ENCODE data around the gene SEMA4C. TPM values are rescaled to one million over a fixed set of nuclear protein-coding genes. Genes with fewer than 3 reads are reported as not detected.

The SEMA4C gene
- polyA plus RNA-seq, 1 donor from 2014 or later = 88.7 TPM

- H3K4me3 ChIP-seq (ENCODE audit: low read length) = peak overlapping the region; percentile 99
- TF ChIP-seq TAF1 (IDR thresholded peaks at IDR 0.05; ENCODE audit: low read depth) (no peak), MXI1 (conservative IDR thresholded peaks at IDR 0.05; ENCODE audit: poor library complexity, severe bottlenecking) (no peak), EP300 (conservative IDR thresholded peaks at IDR 0.05; ENCODE audit: poor library complexity, severe bottlenecking) (no peak), RAD21 (conservative IDR thresholded peaks at IDR 0.05) (no peak), SMC3 (conservative IDR thresholded peaks at IDR 0.05; ENCODE audit: poor library complexity) (no peak), CTCF (IDR thresholded peaks at IDR 0.05; ENCODE audit: poor library complexity, severe bottlenecking) (no peak), EZH2 (IDR thresholded peaks at IDR 0.05; ENCODE audit: borderline replicate concordance, insufficient read depth, low read length, poor library complexity, severe bottlenecking) (no peak), POLR2AphosphoS5 (IDR thresholded peaks at IDR 0.05) (no peak), REST (IDR thresholded peaks at IDR 0.05; ENCODE audit: borderline replicate concordance) (no peak)
Observed at GRCh38 chr2:96859099-96859649, 10.7 kb downstream of the SEMA4C start.

DNA sequence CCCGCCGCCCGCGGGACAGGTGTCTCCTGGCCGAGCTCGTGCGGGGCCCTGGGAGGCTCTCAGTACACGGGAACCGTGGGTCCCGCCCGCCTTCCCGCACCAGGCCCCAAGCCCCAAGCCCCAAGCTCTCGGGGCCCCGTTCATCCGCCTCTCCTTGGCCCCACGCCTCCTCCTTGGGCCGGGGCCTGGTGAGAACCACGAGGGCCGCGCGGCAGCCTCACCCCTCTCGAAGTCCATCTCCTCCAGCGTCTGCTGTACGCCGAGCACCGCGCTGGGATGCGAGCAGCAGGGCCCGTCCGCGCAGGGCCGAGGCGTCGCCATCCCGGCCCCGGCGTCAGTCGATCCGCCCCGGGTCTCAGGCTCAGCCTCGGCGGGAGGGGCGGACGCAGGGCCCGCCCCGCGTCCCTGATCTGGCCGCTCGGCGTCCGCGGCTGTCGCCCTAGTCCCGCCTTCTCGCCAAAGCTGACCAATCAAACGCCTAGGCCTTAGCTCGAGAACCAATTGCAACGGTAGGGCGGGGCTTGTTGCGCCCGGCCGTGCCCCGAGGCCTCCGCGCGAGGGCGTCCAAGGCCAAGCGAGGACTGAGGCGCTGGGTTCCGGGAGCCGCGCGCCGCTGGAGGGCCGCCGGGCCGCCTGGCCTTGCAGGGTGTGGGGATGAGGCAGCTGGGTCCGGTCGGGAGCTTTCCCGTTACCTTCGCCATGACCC lies 12.1 kb downstream of the SEMA4C start, which contains the start of gene ANKRD39:
ANKRD39 (minus strand) TSS at position 350 of the 706 bp plus-strand sequence; CDS start at position 321, 29 bp downstream.
- peak within 1 kb of the TSS; percentile 99 for H3K4me3 ChIP-seq (ENCODE audit: low read length)
- H4K20me1 ChIP-seq (ENCODE audit: insufficient read depth) = no peaks in the 10 kb centered on the region
- H3K9me2 ChIP-seq (ENCODE audit: insufficient read depth, low read length) = no peaks in the 10 kb centered on the region
- H3K27ac ChIP-seq (ENCODE audit: low read length) = peak within 1 kb of the TSS; percentile 88
- peaks cover 3% of the 10 kb centered on the region for H3F3A ChIP-seq (ENCODE audit: insufficient read depth, low read length, poor library complexity, severe bottlenecking)
- H3K27me3 ChIP-seq (ENCODE audit: insufficient read depth, low read depth, low read length) = no peaks in the 10 kb centered on the region
- peak within 1 kb of the TSS; percentile 94 for H3K9ac ChIP-seq (ENCODE audit: low read length)
- peaks cover 26% of the 10 kb centered on the region for H3K79me2 ChIP-seq (replicated peaks; ENCODE audit: insufficient read depth, low read length)
- peak; percentile 42 for TF ChIP-seq EP300 (conservative IDR thresholded peaks at IDR 0.05; ENCODE audit: poor library complexity, severe bottlenecking)
- peak; percentile 89 for TF ChIP-seq POLR2AphosphoS5 (IDR thresholded peaks at IDR 0.05)
- TF ChIP-seq EZH2 (IDR thresholded peaks at IDR 0.05; ENCODE audit: borderline replicate concordance, insufficient read depth, low read length, poor library complexity, severe bottlenecking) = no peak
- TF ChIP-seq SMC3 (conservative IDR thresholded peaks at IDR 0.05; ENCODE audit: poor library complexity) = peak; percentile 97
- peak; percentile 74 for TF ChIP-seq MXI1 (conservative IDR thresholded peaks at IDR 0.05; ENCODE audit: poor library complexity, severe bottlenecking)
- TF ChIP-seq CTCF (IDR thresholded peaks at IDR 0.05; ENCODE audit: poor library complexity, severe bottlenecking) = peak; percentile 100
- TF ChIP-seq TAF1 (IDR thresholded peaks at IDR 0.05; ENCODE audit: low read depth) = peak; percentile 82
- TF ChIP-seq RAD21 (conservative IDR thresholded peaks at IDR 0.05) = peak; percentile 93
- peak; percentile 21 for TF ChIP-seq REST (IDR thresholded peaks at IDR 0.05; ENCODE audit: borderline replicate concordance)
- no peaks in the 10 kb centered on the region for H3K36me3 ChIP-seq (ENCODE audit: insufficient read depth, low read length)
- peak within 1 kb of the TSS; percentile 83 for H3K4me2 ChIP-seq (ENCODE audit: low read length)
- H2AFZ ChIP-seq (ENCODE audit: low read depth, low read length) = peak within 1 kb of the TSS; percentile 83
- no peaks in the 10 kb centered on the region for H3K9me3 ChIP-seq (ENCODE audit: low read length)

More at GRCh38 chr2:96859099-96859649, 10.7 kb downstream of the SEMA4C start:
- Histone ChIP-seq H2AFZ (ENCODE audit: low read depth, low read length) (no peak overlapping the region), H3K4me2 (ENCODE audit: low read length) (no peak overlapping the region), H3K79me2 (replicated peaks; ENCODE audit: insufficient read depth, low read length) (peaks cover 26% of the 10 kb centered on the region), H4K20me1 (ENCODE audit: insufficient read depth) (no peaks in the 10 kb centered on the region), H3K9ac (ENCODE audit: low read length) (peak overlapping the region; percentile 67), H3K9me3 (ENCODE audit: low read length) (no peaks in the 10 kb centered on the region), H3F3A (ENCODE audit: insufficient read depth, low read length, poor library complexity, severe bottlenecking) (peaks cover 3% of the 10 kb centered on the region), H3K36me3 (ENCODE audit: insufficient read depth, low read length) (no peaks in the 10 kb centered on the region), H3K9me2 (ENCODE audit: insufficient read depth, low read length) (no peaks in the 10 kb centered on the region), H3K27ac (ENCODE audit: low read length) (no peak overlapping the region), H3K27me3 (ENCODE audit: insufficient read depth, low read depth, low read length) (no peaks in the 10 kb centered on the region)

All from neural cell (in vitro differentiated cells).